Psoas muscle (tissue), 8 donors: ENCODE data around the gene VSTM4. TPM values are rescaled to one million over a fixed set of nuclear protein-coding genes. Genes with fewer than 3 reads are reported as not detected.

Source experiments
- ATAC-seq, 4 donors: fragments of 200-7000 bp; cut with Tn5 transposase; one replicate each; pipeline ENCODE4 v1.9.1; 2020; ENCODE audit warnings: moderate library complexity in 3 of 4, mild to moderate bottlenecking in 2 of 4
- DNase-seq, 2 donors: peaks; one replicate each; pipeline ENCODE4 v3.0.0-alpha.2; 2020
- H3K27ac ChIP-seq: fragments of 200-600 bp; one replicate; pipeline ENCODE4 v1.8.0; 2022
- H3K27me3 ChIP-seq, 3 donors: fragments of 200-600 bp in 1 of 3; one replicate each; pipeline versions ENCODE4 v1.6.1 to v1.8.0; 2013 to 2022; ENCODE audit warnings: low read length in 2 of 3, mild to moderate bottlenecking in 2 of 3, moderate library complexity in 1 of 3; ENCODE audit not compliant: insufficient read depth in 3 of 3
- H3K36me3 ChIP-seq, 2 donors: fragments of 200-600 bp in 1 of 2; one replicate each; pipeline versions ENCODE4 v1.6.1 to v1.8.0; 2013 to 2022; ENCODE audit warnings: low read depth in 1 of 2, mild to moderate bottlenecking in 1 of 2, moderate library complexity in 1 of 2; ENCODE audit not compliant: insufficient read depth in 1 of 2
- H3K4me1 ChIP-seq: fragments of 200-600 bp; one replicate; pipeline ENCODE4 v1.8.0; 2022
- H3K4me3 ChIP-seq: fragments of 200-600 bp; one replicate; pipeline ENCODE4 v1.8.0; 2022; ENCODE audit warnings: mild to moderate bottlenecking
- H3K9me3 ChIP-seq: fragments of 200-600 bp; one replicate; pipeline ENCODE4 v1.8.0; 2022
- WGBS, 3 donors: extraction: QIAGEN DNeasy Blood & Tissue Kit; methylation state at CpG; one replicate each; pipeline versions ENCODE4 v1.1.6 to v1.1.7; 2013; 5-methylcytosine and 5-hydroxymethylcytosine counted together
- intact Hi-C, 2 donors: fragments of 100-400 bp; cut with DNase I; formaldehyde crosslinking; loops; one replicate each; pipeline versions ENCODE4 v1.11.0 to v1.14.2; 2022
- polyA plus RNA-seq, 3 donors: library from polyadenylated mRNA; stranded (reverse); fragments of 200-250 nt; gene quantifications; one replicate each; pipeline ENCODE4 v1.2.3, GENCODE V29; 2013
- total RNA-seq, 4 donors: library from RNA; stranded (reverse); fragmentation: NEBNext Ultra II Directional in 2 of 4; extraction: Animal tissue kit (Norgen Biotek cat#: 25700) in 2 of 4; gene quantifications; one replicate each; pipeline versions ENCODE4 v1.2.1 to v1.2.4, GENCODE V29; 2021 to 2023
- TF ChIP-seq, protein P1 (sequence below): fragments of 200-600 bp; IDR thresholded peaks from one replicate; pipeline ENCODE4 v1.8.0; 2022; ENCODE audit warnings: antibody characterized with exemption
- donor health status: healthy with polysubstance abuse.
- donor health status: DM: no; HTN: no; CAD: no; lungs with moderate emphysema.
- donor health status: Bipolar disorder and iron deficiency.
- donor health status: healthy.
- donor health status: DM: yes; HTN: yes; CAD: no.
- donor health status: DM: no; HTN: no; CAD: no.
- donor health status: DM: no; HTN: no; CAD: no.
- donor health status: DM: yes; HTN: yes; CAD: no.

VSTM4 gene
- total and polyA plus RNA-seq, 7 donors, result 1.0 to 4.4 (median 1.8) TPM

- peaks cover 7% of the 10 kb centered on the region for H3K4me1 ChIP-seq
These were observed 25.2 kb upstream of the VSTM4 start for GRCh38 chr10:49140304-49141177.

DNA sequence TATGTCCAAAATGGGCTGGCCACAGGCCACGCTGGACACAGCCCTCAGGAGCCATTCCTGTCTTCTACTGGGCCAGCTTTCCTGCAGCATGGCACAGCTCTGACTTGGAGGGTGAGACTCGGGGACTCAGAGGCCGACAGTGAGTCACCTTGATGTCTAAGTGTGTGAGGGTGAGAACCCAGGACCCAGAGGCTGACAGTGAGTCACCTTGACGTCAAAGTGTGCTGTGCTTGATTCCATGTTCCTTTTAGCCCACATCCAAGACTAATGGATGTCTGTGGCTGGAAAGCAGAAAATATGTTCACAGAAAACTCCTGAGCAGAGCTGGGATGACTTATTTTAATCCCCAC is 24.5 kb upstream of the VSTM4 start:
- no peak for DNase-seq
- H3K27me3 ChIP-seq, result peaks cover 0 to 2% (median 0%) of the 10 kb centered on the region in 3 donors
- H3K27ac ChIP-seq, result peak overlapping the region; percentile 30
- peak in 1 of 4 donors; percentile 53 for ATAC-seq
- H3K4me3 ChIP-seq, result no peak overlapping the region
- 63 to 78% (median 69%) methylated on average over 4 of the region's 4 CpGs for WGBS, 3 donors
- H3K9me3 ChIP-seq, result peaks cover 4% of the 10 kb centered on the region
- TF ChIP-seq, protein P1, sequence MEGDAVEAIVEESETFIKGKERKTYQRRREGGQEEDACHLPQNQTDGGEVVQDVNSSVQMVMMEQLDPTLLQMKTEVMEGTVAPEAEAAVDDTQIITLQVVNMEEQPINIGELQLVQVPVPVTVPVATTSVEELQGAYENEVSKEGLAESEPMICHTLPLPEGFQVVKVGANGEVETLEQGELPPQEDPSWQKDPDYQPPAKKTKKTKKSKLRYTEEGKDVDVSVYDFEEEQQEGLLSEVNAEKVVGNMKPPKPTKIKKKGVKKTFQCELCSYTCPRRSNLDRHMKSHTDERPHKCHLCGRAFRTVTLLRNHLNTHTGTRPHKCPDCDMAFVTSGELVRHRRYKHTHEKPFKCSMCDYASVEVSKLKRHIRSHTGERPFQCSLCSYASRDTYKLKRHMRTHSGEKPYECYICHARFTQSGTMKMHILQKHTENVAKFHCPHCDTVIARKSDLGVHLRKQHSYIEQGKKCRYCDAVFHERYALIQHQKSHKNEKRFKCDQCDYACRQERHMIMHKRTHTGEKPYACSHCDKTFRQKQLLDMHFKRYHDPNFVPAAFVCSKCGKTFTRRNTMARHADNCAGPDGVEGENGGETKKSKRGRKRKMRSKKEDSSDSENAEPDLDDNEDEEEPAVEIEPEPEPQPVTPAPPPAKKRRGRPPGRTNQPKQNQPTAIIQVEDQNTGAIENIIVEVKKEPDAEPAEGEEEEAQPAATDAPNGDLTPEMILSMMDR, result no peak
- H3K36me3 ChIP-seq, result no peaks in the 10 kb centered on the region
- H3K4me1 ChIP-seq, result peaks cover 7% of the 10 kb centered on the region
- intact Hi-C loops, result no loop called here

More at GRCh38 chr10:49140304-49141177, 25.2 kb upstream of the VSTM4 start:
- 57 to 87% (median 66%) methylated on average over 5 of the region's 5 CpGs for WGBS, 3 donors
- no peaks in the 10 kb centered on the region for H3K36me3 ChIP-seq
- ATAC-seq, result no peak
- H3K27ac ChIP-seq, result no peak overlapping the region
- TF ChIP-seq, protein P1, result no peak
- H3K27me3 ChIP-seq, result peaks cover 0 to 2% (median 0%) of the 10 kb centered on the region in 3 donors
- intact Hi-C loops, result no loop called here
- no peak for DNase-seq
- H3K9me3 ChIP-seq, result peaks cover 4% of the 10 kb centered on the region
- H3K4me3 ChIP-seq, result no peak overlapping the region

DNA sequence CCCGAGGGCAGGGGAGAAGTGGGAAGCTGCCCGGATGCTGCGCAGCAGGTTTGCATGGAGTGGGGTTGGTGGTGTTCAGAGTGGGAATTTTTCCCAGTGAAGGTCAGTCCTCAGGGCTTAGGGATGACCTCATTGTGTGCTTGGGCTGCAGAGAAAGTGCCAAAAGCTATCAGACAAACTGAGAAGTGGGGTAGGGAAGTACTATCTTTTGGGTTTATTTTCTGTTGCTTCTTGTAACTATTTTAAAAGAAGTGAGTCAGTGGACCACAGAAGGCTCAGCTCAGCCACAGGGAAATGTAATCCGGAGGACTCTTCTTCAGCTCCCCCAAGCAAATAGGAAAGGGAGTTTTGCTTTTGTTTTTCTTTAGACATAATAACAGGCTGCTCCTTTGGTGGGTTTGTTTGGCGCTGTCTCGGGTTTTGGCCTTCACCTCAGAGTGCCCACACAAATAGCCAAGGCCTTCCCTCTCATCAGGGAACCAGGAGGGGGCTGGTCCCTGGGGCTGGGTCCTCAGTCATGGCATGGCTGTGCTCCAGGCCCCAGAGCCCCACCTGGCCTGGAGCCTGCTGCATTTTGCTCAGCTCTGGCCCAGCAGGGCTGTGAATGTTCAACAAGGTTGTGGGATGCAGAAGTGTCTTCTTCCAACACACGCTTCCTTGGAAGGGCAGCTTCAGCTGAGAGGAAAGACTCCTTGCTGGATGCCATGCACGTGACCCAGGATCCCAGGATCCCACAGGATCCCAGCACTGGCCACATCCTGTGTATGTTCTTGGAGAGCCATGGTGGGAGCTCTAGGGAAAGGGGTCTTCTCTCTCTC is 23.9 kb upstream of the VSTM4 start:
- peaks cover 0 to 2% (median 0%) of the 10 kb centered on the region in 3 donors for H3K27me3 ChIP-seq
- H3K9me3 ChIP-seq, result peaks cover 4% of the 10 kb centered on the region
- H3K36me3 ChIP-seq, result no peaks in the 10 kb centered on the region
- WGBS, 3 donors, result 45 to 58% (median 48%) methylated on average over 8 of the region's 8 CpGs
- ATAC-seq (peak in 3 of 4 donors; percentile 32 to 58 (median 43)), DNase-seq (no peak)
- intact Hi-C loops, result no loop called here
- H3K27ac ChIP-seq, result peak overlapping the region; percentile 30
- H3K4me1 ChIP-seq, result peaks cover 7% of the 10 kb centered on the region
- H3K4me3 ChIP-seq, result no peak overlapping the region
- TF ChIP-seq, protein P1, result no peak

- H3K27ac ChIP-seq, result peak overlapping the region; percentile 30
- peaks cover 4% of the 10 kb centered on the region for H3K9me3 ChIP-seq
- no peaks in the 10 kb centered on the region for H3K36me3 ChIP-seq
- H3K4me3 ChIP-seq, result no peak overlapping the region
- intact Hi-C loops, result no loop called here
- ATAC-seq, result peak in 1 of 4 donors; percentile 47
- TF ChIP-seq, protein P1, result no peak
- H3K4me1 ChIP-seq, result peaks cover 7% of the 10 kb centered on the region
- peaks cover 0 to 2% (median 0%) of the 10 kb centered on the region in 3 donors for H3K27me3 ChIP-seq
- peak; percentile 52 to 63 for DNase-seq
- 59 to 83% (median 62%) methylated on average over 7 of the region's 7 CpGs for WGBS, 3 donors
These were observed 23.1 kb upstream of the VSTM4 start for GRCh38 chr10:49138361-49138891.
